Measurements from ENCODE around the gene CHD2. TPM values are rescaled to one million over a fixed set of nuclear protein-coding genes. Genes with fewer than 3 reads are reported as not detected.

Gene CHD2
- total RNA-seq, 1 experiment from 2014 or later, result 63.3 TPM

GRCh38 chr15:92903631-92903965 is 3.5 kb downstream of the CHD2 start:
- peak overlapping the region; percentile 39 for H4K5ac ChIP-seq (ENCODE audit: insufficient read length, low read depth, low read length)
- H3K27ac ChIP-seq (ENCODE audit: insufficient read length, low read depth, low read length), result peak overlapping the region; percentile 92
- no peak for TF ChIP-seq CTCF (conservative IDR thresholded peaks at IDR 0.05)
- peaks cover 12% of the 10 kb centered on the region for H3K23me2 ChIP-seq (ENCODE audit: insufficient read length, low read depth, low read length, poor library complexity, severe bottlenecking)
- H3K9ac ChIP-seq (ENCODE audit: extremely low read depth, insufficient read length, low read length), result peak overlapping the region; percentile 92
- Mint-ChIP-seq H3K4me1 (peaks cover 50 to 51% of the 10 kb centered on the region in 2 experiments), H3K36me3 (ENCODE audit: insufficient read depth in 1 of 3, low read depth in 3 of 3) (peaks cover 20 to 49% (median 45%) of the 10 kb centered on the region in 3 experiments), H3K27me3 (ENCODE audit: low read depth) (no peaks in the 10 kb centered on the region), H3K27ac (peak overlapping the region; percentile 100), H3K9me3 (no peaks in the 10 kb centered on the region; a peak in 1 of 5 replicates), H3K4me3 (peak overlapping the region; percentile 93 to 97)
- H4K20me1 ChIP-seq (ENCODE audit: control insufficient read depth, insufficient read depth, insufficient read length), result no peaks in the 10 kb centered on the region
- H2AFZ ChIP-seq (ENCODE audit: low read length), result no peak overlapping the region
- H3K23ac ChIP-seq (ENCODE audit: insufficient read length, low read depth, low read length), result no peak overlapping the region
- no peak overlapping the region for H3T11ph ChIP-seq (ENCODE audit: low read length)
- H3K4ac ChIP-seq (ENCODE audit: low read depth, low read length), result no peak overlapping the region; the same call in 1 of the 2 replicates
- H4K8ac ChIP-seq (replicated peaks; ENCODE audit: insufficient read length, low read depth, low read length), result no peak overlapping the region
- peak overlapping the region; percentile 79 for H2BK5ac ChIP-seq (ENCODE audit: insufficient read length, low read length)
- no CpG with 5 or more reads among the region's 8 CpGs for WGBS (ENCODE audit: extremely low coverage, insufficient read length, low lambda C conversion rate)
- H4K91ac ChIP-seq (ENCODE audit: insufficient read length, low read depth, low read length), result no peak overlapping the region
- DNase-seq, result no peak
- no peaks in the 10 kb centered on the region for H3K27me3 ChIP-seq (ENCODE audit: insufficient read depth, low read length)
- peak overlapping the region; percentile 71 for H3K4me2 ChIP-seq (ENCODE audit: insufficient read depth, insufficient read length, low read length)
- peaks cover 43% of the 10 kb centered on the region; the same call in 1 of the 2 replicates for H3K79me2 ChIP-seq (ENCODE audit: insufficient read depth, low read length)
- H2AK5ac ChIP-seq (ENCODE audit: insufficient read length, low read length), result no peak overlapping the region
- 0 out of 2 replicates have a peak, but pooled peaks cover 2% of the 10 kb centered on the region for H3K4me1 ChIP-seq (ENCODE audit: insufficient read depth, low read length)
- H2BK120ac ChIP-seq (ENCODE audit: low read depth, low read length, poor library complexity, severe bottlenecking), result no peak overlapping the region
- peak overlapping the region; percentile 85; the same call in 1 of the 2 replicates for H3K14ac ChIP-seq (ENCODE audit: insufficient read depth, low read length)
- no peaks in the 10 kb centered on the region for H3K9me3 ChIP-seq (ENCODE audit: control insufficient read depth, low read depth, low read length)
- no peak overlapping the region for H2BK20ac ChIP-seq (ENCODE audit: low read depth, low read length, poor library complexity, severe bottlenecking)
- H3K56ac ChIP-seq (ENCODE audit: insufficient read length, low read depth, low read length), result peak overlapping the region; percentile 12
- peak overlapping the region; percentile 36 for H3K18ac ChIP-seq (ENCODE audit: insufficient read length, low read depth, low read length)
- H2BK12ac ChIP-seq (ENCODE audit: insufficient read length, low read depth, low read length), result no peak overlapping the region
- H3K79me1 ChIP-seq (ENCODE audit: insufficient read depth, low read depth, low read length, poor library complexity, severe bottlenecking), result no peaks in the 10 kb centered on the region
- no peak overlapping the region for H2BK15ac ChIP-seq (ENCODE audit: low read depth, low read length)

Data from H9 (cell line).